GM12873 (cell line): Measurements from ENCODE around the gene MPDU1.

Experiments
- TF ChIP-seq, protein P1 (sequence below): IDR thresholded peaks from 2 replicates; pipeline ENCODE4 v1.5.1; 2012; ENCODE audit warnings: low read depth, mild to moderate bottlenecking, moderate library complexity, low read length, control low read depth; ENCODE audit not compliant: insufficient read depth; ENCODE audit errors: missing control alignments

Gene MPDU1

DNA sequence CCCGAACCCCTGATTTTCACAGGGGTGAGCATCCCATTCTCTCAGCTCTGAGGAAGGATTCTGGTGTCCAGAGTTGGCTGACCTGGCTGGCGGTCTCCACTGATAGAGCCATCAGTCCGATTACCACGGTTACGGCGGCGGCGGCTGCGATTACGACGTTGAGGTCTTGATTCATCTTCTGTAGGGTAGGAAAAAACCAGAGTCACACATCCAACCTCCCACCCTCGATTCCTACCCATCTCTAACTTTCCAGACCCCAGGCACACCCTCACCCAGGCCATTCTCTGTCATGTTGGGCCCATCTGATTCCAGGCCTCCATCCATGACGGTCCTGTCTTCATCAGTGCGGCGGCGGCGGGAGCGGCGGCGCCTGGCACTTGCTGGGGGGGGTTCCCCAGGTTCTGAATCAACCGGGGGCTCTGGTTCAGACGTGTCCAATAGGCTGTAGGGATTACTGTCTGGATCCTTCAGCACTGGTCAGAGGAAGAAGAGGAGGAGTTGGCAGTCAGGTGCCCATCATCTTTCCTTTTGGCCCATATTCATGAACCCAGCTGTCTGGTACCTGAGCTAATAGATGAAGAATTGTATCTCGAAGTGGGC is 8.9 kb downstream of the MPDU1 start:
- TF ChIP-seq, protein P1, sequence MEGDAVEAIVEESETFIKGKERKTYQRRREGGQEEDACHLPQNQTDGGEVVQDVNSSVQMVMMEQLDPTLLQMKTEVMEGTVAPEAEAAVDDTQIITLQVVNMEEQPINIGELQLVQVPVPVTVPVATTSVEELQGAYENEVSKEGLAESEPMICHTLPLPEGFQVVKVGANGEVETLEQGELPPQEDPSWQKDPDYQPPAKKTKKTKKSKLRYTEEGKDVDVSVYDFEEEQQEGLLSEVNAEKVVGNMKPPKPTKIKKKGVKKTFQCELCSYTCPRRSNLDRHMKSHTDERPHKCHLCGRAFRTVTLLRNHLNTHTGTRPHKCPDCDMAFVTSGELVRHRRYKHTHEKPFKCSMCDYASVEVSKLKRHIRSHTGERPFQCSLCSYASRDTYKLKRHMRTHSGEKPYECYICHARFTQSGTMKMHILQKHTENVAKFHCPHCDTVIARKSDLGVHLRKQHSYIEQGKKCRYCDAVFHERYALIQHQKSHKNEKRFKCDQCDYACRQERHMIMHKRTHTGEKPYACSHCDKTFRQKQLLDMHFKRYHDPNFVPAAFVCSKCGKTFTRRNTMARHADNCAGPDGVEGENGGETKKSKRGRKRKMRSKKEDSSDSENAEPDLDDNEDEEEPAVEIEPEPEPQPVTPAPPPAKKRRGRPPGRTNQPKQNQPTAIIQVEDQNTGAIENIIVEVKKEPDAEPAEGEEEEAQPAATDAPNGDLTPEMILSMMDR, result no peak

DNA sequence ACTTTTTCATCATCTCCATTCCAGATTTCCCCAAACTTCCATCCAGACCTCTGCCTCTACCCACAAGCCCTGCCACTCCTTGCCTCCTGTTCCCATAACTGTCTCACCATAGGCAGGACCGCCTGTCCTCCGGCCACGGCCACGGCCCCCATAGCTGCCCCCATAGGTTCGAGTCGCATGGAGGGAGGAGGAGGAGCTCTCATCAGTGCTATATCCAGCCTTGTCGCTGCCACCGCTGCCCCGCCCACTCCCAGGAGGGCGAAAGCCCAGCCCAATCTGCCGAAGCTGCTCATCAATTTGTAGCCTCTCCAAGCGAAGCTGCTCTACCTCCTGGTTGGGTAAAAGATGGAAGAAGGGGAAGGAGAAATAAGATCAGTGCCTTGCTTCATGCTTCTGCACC is 9.6 kb downstream of the MPDU1 start:
- TF ChIP-seq, protein P1, result no peak

DNA sequence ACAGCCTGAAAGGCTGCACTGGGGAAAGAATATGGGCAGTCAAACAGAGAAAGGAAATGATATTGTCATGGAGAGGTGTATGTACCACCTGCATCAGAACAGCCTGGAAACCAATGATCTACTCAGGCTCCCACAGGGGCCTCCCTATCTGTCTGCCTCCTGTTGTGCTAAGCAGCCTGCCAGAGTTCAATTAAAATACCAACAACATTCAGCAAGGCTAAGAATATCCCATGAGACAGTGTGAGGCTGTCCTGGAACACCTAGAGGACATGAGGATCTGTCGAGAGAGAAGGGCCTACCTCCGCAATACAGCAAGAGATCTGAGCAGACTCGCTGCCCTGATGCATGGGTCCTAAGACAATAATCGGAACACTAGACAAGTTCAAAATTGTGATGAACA is 22.6 kb downstream of the MPDU1 start:
- TF ChIP-seq, protein P1, result no peak

DNA sequence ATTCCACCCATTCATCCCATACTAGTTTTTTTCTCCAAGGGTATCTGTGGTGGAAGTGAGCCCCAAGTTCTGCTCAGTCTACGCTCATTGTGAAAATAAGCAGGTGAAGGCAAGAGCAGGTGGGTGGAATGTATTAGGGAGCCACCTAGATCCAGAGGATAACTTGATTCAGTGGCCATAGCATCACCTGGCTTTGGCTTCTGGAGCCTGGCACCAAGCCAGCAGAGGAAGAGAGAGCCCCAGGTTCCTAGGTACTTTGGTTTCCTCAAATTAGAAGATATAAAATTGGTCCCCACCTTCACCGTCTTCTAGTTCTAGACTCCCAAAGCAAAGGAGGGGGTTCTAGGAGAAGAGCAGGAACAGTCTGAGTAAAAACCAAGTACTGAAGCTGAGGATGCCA is 27.0 kb downstream of the MPDU1 start:
- TF ChIP-seq, protein P1, result no peak

DNA sequence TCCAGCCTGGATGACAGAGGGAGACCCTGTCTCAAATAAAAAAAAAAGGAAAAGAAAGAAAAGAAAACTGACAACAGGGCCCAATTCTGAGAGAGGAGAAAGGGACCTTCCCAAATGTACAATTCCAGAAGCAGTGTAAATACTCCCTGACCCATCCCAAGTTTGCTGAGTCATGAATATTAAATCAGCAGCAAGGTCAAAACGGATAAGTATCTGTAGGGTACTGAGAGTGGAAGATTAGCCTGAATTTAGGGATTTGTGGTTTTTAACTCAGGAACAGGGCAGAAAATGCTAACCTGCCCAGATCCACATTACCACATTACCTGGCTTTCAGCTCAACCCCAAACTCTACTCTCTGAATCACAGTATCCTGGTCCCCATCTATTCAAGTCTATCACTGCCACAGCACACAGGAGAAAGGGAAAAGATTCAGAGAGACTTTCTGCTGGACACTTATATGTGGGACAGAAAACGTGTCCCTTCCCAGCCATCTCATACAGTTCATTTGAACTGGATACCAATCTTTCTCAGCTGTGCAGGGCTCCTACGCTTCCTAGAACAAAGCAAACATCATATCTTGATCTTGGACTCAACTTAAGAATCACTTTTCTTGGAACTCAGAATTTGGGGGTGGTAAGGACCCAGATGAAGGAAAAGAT is 28.1 kb downstream of the MPDU1 start:
- TF ChIP-seq, protein P1, result no peak

DNA sequence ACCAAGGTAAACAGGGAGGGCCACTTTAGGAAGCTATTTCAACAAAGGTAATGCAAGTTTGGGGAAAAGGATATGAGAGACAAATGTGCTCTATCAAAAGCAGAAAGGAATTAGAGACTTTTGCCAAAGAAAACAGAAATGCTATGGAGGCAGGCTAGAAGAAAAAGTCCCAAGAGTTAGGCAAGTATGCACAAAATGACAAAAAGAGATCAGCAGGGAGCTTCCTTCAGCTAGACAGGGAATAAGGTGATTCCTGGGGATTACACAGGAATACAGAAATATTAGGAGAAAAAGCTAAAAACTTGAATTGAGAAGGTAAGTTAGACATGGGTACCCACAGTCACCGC is 28.6 kb downstream of the MPDU1 start:
- TF ChIP-seq, protein P1, result no peak

DNA sequence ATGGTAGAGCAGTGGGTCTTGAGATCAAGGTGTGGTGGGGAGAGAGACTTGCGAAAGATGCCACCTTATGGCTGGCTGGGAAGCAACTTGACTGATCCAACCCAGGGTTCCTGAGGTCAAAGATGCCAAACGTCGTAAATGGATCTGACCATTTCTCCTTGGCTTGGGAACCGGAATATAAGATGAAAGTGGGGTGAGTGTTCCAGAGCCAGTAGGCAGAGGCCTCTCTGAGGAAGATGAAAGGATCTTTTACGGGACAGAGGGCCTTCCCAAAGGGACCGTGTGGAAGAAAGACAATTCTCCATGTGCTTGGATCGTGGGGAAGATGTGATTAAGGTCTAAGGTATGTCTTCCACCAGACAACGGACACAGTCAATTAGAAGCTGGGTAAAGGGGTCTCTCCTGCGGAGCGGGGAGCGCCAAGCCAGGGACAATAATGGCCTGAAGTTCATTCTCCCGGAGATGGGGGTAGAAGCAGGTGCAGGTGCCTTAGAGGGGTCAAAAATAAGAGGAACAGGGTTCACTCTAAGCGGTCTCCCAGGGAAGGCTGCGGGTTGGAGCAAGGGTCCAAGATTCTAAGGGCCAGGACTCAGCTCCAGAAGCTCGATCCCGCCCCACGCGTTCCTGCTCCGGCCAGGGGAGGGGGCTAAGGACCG is 30.2 kb downstream of the MPDU1 start:
- TF ChIP-seq, protein P1, result no peak
